Stimulated activated CD4-positive, alpha-beta T cell treated with anti-CD3 and anti-CD28 coated beads, Interleukin-2, amount 100 ng/mL, for 24 hours (primary cell): Measurements from ENCODE around the gene PPP1R16B.

Source experiments
- DNase-seq, 2 donors: peaks; one replicate each; pipeline ENCODE4 v3.0.0-alpha.2; 2020

PPP1R16B gene

GRCh38 chr20:38880952-38881735 lies 75.6 kb downstream of the PPP1R16B start:
- DNase-seq, result no peak

GRCh38 chr20:38881806-38882440 lies 76.4 kb downstream of the PPP1R16B start:
- DNase-seq, result no peak

- DNase-seq, result no peak
Measured at GRCh38 chr20:38882600-38882999, 77.1 kb downstream of the PPP1R16B start.

- no peak for DNase-seq
Measured at GRCh38 chr20:38883081-38883980, 77.8 kb downstream of the PPP1R16B start.

- no peak for DNase-seq
Measured at GRCh38 chr20:38883981-38884733, 78.7 kb downstream of the PPP1R16B start.

- no peak for DNase-seq
Measured at GRCh38 chr20:38885357-38885756, 79.9 kb downstream of the PPP1R16B start.

- no peak for DNase-seq
Measured at GRCh38 chr20:38888059-38888831, 82.7 kb downstream of the PPP1R16B start.

GRCh38 chr20:38889050-38889449 lies 83.6 kb downstream of the PPP1R16B start:
- DNase-seq, result no peak

GRCh38 chr20:38889792-38890496 lies 84.4 kb downstream of the PPP1R16B start:
- DNase-seq, result no peak

GRCh38 chr20:38890497-38890818 lies 85.0 kb downstream of the PPP1R16B start:
- DNase-seq, result no peak

- no peak for DNase-seq
Measured at GRCh38 chr20:38892091-38892981, 86.8 kb downstream of the PPP1R16B start.

- no peak for DNase-seq
Measured at GRCh38 chr20:38893056-38893564, 87.6 kb downstream of the PPP1R16B start.

GRCh38 chr20:38893565-38894090 lies 88.1 kb downstream of the PPP1R16B start:
- peak; percentile 83 to 85 for DNase-seq

GRCh38 chr20:38894091-38894847 lies 88.8 kb downstream of the PPP1R16B start:
- no peak for DNase-seq

GRCh38 chr20:38895098-38895949 lies 89.8 kb downstream of the PPP1R16B start:
- no peak for DNase-seq

- DNase-seq, result no peak
Measured at GRCh38 chr20:38896009-38896594, 90.6 kb downstream of the PPP1R16B start.

GRCh38 chr20:38897267-38897666 lies 91.8 kb downstream of the PPP1R16B start:
- DNase-seq, result no peak

- DNase-seq, result no peak
Measured at GRCh38 chr20:38900606-38901005, 95.1 kb downstream of the PPP1R16B start.
